HG03196 (cell line): ENCODE measurements around the gene PTDSS2.

Experiments
- ATAC-seq: cut with Tn5 transposase; IDR thresholded peaks from one replicate; pipeline ENCODE4 v1.9.1; 2021; ENCODE audit not compliant: unreplicated experiment

The PTDSS2 gene

DNA sequence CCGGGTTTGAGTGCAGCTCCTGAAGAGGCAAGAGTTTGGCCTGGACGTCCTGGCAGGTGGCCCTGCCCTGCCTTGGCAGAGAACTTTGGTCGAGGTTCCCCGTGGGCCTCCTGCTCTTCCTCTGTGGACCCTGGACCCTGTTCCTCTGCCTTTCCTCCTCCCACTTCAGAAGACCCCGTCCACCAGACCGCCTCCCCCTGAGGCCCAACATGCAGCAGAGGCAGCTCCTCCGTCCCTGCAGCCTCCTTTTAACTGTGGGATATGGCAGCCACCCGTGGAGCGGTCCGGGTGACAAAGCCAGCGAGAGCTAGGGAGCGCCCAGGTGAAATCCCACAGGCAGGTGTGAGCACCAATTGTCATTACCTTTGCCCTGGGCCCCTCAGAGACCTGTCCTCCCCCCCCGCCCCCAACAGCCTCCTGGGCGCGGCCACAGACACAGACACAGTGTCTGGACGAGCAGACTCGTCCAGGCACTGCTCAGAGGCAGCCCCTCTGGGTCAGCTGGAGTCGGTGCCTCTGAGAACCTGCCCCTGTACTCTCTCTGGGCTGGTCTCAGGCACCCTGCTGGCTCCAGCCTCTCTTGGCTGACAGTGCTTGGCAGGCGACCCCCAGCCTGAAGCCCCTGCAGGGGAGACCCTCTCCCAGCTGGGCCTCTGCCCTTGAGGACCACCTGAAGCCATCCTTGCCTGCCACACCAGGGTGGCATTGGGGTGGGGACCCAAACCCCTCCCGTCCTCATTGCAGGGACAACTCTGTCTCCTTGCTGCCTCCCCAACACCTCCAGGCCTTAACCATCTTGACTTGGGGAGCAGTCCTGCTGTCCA is 4.1 kb upstream of the PTDSS2 start:
- no peak for ATAC-seq

DNA sequence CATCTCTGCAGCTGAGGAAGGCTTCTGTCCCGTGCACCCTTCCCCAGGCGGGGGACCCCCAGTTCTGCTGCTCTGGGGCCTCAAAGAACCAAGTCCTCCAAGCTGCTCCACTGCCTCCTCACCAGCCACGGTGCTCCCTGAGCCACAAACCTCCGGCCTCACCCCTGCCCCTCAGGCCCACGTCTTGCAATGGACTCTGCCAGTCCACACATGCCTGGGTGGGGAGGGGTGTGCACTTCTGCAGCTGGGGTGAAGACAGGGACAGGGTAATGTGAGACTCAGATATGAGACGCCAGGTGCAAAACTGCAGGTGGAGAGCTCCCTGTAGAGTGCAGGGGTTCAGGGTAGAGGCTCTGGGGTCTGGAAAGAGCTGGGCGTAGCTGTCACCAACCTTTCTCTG is 3.2 kb upstream of the PTDSS2 start:
- no peak for ATAC-seq

DNA sequence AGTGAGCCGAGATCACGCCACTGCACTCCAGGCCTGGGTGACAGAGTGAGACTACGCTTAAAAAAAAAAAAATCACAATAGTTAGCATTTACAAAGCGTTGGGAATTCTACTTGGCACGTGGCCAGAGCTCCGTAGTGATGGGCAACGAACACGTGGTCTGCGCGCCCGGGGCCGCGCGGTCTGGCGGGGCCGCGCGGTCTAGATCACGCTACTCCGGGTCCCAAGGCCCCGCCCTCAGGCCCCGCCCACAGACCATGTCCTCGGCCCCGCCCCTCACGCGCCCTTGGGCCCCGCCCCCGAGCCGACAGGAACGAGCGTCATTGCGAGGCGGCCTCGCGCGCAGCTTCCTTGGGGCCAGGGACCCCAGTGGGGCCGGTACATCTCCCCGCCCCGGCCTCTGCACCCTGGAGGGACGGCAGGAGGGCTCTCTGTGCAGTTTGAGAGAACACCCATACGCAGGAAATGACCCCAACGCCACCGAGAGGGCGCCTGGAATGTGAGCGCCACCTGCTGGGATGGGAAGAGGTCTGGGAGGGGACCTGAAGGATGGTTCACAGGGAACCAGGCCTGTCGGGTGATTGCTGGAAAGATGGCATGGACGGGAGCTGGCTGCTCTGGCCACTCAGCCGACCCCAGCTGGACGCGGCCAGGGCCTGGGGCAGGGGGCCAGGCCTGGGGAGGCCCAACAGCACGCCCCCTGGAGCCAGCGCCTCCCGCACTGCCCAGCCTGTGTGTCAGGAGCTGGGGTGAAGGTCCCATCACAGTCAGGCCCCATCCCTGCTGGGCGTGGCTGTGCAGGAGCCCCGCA is 2.0 kb upstream of the PTDSS2 start:
- peak; percentile 42 for ATAC-seq

DNA sequence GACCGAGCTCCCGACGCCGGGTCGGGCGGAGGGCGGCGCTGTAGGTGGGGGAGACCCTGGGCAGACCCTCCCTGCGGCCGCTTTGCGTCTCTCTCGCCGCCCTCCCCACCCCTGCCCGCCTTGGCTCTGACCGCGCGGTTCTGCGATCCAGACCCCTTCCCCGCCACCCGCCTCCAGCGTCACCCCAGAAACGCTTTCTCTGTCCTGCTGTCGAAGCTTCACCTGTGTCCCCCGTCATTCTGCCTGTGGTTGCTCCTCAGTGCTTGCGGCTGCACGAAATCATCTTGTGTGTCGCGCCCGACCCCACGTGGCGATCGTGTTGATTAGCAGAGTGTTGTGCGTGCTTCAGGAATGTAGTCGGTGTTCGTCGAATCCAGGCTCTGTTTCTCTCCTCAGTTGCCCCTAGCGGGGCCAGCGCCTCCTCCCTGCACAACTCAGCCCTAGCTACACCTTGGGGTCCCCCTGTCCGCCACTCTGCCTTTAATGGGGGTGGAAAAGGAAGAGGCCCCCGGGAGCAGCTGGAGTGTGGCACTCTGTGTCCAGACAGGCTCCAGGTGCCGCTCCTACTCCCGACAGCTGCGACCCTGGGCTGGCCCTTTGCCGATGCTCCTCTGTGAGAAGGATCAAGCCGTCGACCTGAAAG is 851 bp downstream of the PTDSS2 start:
- ATAC-seq: peak; percentile 7

DNA sequence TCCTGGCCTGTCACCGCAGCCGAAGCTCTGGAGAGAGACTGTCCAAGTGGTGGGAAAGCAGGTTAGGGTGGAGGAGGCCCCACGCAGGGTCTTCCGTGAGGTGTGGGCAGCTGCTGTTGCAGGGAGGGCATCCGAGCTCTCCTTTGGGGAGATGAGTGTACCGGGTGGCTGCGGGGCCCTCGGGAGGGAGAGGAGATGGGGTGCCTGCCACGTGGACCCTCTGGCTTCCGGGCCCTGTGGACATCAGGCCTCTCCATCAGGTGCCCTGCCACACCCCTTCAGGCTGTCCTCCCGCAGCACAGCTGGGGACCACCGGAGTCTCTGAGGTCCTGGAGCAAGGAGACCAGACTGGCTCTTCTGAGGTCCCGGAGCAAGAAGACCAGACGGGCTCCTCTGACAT is 1.7 kb downstream of the PTDSS2 start:
- no peak for ATAC-seq

DNA sequence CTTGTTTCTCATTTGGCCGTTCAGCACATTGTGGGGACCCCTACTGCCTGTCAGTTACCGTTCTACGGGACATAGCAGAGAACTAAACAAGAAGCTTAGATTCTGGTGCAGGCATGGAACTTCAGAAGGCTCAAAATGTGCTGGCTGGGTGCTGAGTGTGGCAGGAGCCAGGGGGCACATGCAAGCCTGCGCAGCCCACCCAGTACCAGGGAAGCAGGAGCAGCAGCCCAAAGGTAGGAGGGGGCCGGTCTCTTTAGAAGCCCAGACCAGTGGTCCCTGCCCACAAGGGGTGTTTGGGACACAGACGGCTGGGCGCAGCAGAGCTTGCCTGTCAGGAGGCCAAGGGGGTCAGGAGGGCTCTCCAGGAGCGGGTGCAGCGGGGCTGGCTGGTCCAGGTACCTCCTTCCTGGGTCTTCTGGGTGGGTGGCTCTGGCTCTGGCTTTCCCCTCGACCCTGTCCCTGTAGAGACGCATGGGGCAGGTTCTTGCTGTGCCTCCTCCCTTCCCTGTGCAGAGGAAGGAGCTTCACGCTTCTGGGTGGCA is 2.2 kb downstream of the PTDSS2 start:
- ATAC-seq: no peak

DNA sequence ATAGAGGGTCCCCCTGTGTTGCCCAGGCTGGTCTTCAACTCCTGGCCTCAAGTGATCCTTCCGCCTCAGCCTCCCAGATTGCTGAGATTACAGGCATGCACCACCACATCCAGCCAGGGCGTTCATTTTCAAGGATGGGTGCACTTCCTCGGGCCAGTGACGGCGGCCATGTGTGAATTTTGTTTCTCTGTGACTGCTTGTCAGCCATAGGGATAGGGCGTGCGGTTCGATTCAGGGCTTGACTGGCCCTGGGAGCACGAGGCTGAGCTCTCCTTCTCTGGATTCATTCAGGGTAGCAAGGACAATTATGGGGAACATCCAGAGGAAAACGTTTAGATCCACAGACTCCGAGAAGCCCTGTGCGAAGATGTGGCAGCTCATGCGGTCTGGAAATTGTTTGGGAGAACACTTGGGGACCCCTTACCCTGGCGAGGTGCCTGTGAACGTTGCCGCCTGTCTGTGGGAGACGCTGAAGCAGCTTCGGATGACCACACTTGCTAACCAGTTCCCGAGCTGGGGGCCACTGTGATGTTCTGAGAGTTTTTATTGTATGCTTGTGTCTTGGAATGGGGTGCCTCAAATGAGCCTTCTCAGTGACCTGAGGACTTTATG is 2.9 kb downstream of the PTDSS2 start:
- no peak for ATAC-seq

DNA sequence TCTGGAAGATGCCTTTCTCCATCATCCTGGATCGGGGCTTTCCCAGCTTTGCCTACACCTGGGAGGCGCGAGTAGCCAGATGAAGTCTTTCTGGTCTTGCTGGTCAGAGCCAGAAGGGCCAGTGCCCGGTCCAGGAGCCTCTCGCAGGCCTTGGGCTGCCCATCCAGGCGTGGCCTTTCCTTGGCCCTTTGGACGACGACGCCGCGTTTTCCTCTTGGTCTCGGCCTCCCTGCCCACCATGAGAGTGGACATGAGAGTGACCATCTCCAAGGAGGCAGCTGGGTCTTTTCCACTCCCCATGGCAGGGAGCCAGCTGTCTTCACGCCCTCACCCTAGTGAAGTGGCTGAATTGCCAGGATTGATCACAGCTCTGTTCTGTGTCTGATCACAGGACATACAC is 3.5 kb downstream of the PTDSS2 start:
- no peak for ATAC-seq

DNA sequence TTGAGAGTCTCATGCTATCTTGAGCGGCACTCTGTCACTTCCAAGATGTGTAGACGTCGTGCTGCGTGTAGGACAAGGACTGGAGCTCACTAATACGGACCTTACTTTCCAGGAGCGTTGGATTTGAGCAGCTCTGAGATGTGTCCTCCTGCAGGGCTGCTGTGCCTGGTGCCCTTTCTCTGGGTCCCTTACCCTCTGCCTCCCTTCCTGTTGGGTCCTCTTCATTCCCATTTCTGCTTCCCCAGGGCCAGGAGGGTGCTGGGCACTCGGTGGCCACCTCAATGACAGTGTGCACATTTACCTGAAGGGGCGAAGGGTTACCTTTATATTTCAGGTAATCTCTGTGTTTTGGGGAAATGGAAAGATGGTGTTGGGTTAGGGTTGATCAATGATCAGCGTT is 4.0 kb downstream of the PTDSS2 start:
- ATAC-seq: no peak

DNA sequence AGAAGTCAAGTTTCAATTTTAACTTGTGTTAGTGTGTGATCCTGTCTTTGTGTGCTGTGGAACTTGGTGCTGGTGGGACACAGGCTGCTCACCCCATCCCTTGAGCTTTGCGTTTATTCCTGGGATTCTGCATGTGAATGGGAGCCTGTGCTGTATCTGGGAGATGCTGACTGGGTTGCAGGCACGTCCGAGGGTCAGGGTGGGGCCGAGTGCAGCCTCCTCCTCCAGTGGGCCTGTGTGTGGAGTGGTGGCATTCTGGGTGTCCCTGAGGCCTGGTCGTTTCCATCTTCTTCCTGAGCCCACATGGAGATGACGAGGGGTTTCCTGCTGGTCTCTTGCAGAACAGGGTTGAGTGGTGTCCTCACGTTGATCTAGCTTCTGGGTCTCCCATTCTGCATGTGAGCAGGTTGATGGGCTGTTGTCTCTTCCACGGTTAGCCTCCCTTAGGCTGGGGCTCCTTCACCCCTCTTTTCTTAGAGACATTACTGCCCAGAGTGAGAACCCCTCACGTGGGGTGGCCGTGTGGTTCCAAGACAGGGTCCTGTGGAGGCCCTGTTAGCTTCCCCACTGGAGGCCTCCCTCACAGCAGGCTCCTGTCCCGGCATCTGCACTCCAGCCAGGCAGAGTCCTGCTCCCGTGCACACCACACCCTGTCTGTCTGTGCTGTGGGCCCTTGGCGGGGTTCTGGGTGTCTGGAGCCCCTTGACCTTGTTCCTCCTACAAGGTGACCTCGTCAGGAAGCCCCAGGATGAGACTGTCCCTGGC is 4.9 kb downstream of the PTDSS2 start:
- ATAC-seq: no peak

DNA sequence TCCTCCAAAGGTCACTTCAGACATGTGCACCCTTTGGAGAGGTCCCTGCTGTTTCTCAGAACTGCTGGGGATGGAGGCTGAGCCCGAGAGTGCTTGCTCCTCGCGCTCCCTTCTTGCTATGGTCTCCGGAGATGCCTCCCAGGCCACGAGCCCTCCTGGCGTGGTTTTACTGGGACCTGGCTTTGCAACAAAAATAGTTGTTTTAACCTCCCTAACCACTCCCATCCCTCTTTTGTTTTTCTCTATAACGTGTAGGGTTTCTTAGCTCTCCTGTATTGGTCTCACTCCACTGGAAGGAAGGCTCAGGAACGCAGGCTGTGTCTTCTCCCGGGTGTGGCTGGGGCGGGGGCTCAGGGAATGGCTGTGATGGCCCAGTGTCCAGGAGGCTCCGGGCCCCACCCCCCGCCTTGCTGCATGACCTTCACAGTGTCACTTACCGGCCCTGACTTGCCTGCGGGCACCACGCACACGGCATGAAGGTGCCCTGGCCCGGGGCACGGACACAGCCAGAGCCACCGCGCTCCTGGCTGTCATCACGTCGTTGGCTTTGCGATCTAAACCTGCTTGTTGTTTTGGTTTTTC is 5.6 kb downstream of the PTDSS2 start:
- ATAC-seq: no peak

DNA sequence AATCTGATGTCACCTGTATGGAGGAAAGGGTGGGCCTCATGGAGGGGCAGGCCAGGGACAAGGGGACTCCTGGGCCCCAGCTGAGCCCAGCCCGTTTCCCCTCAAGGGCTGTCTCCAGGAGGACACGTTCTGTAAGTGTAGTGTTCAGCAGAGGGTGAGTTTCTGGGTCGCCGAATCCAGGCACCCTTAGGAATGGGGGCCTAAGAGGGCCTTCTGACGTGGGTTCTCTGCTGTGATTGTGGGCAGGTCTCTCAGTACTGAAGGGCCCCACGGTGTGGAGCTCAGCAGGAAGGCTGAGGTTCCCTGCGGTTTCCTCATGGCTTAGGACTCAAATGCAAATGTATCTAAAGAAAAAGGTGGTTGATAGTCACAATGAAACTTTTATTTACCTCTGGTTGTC is 6.5 kb downstream of the PTDSS2 start:
- no peak for ATAC-seq

DNA sequence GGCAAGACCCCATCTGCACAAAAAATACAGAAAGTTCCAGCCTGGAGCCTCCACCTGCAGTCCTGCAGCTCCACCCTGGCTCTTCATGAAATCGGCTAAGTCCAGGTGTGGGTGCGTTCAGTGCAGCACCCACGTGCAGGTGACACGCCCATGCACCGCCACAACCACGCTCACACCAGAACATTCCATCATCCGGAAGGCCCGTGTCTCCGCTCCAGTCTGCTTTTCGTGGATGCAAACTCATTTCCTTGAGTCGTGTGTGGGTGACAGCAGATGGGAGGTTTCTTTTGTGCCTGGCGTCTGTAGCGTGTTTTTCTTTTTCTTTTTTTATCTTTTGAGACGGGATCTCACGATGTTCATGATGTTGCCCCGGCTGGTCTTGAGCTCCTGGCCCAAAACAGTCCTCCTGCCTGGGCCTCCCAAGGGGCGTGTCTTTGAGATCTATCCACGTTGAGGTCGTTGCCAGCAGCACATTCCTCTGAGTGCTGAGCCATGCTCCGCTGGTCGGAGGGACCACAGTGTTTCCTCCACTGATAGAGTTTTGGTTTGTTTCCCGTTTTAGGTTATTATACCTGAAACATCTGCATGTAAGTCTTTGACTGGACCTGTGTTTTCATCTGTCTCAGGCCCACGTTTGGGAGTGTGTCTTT is 7.2 kb downstream of the PTDSS2 start:
- no peak for ATAC-seq

DNA sequence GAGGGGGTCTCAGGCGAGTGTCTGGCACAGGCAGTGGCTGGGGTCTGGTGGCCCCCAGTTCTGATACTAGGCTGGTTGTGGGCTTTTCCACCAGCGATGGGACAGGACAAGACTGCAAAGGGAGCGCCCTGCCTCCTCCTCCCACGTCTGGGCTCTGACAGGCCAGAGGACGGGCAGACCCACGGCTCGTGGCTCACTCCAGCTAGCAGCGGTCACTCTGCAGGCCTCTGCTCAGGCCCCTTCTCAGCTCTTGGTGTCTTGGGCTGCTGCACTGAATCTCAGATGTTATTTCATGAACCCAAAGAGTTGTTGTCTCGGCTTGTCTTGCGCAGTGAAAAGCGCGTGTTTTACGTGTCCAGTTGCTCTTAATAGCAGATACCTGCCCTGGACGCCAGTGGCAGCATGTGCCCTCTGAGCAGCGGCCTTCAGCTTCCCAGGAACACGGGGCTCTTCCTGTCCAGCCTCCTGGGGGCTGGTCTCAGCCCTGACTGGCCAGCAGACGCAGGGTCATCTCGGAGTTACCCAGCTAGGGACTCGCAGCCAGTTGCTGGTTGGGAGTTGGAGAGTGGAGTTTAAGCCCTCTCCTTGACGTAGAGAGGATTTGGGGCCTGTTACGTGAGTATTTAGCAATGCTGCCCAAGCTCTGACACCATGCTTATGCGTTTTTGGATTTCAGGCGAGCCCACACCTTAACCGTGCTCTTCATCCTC is 9.6 kb downstream of the PTDSS2 start:
- ATAC-seq: no peak

DNA sequence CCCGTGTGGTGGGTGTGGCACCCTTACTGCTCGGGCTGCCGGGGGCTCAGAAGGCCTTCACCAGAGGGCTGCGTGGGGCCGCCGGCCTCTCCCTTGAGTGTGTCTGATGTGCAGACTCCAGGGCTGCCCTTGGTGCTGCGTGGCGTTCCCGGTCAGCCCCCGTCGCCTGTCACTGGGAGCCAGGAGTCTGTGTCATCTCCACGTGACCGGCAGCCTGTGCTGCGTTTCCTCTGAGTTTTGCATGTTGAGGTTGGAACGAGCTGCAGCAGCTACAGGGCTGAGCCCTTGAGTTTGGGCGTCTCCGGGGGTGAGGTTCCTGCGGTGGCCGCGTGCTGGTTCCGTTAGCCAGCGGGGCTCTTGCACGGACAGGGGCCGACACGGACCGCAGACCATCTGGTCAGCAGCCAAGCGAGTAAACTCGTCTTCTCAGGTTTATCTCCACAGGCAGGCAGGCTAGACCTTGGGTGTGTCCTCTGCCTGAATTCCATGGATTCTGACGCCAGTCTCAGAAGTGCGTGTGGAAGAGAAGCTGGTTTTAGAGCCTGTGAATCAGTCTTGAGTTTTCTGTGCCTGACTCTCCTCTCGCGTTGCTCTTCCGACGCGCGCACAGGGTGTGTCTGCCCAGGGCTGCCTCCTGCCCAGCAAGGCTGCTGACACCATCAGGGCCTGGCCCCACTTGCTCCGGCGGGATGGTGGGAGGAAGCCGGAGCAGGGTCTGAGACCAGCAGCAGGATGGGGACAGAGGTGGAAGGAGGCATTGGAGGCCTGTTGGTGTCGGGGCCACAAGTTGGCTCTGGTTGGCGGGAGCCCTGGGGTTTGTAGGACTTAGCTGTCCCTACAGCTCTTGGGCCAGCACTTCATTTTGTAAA is 10.5 kb downstream of the PTDSS2 start:
- no peak for ATAC-seq

DNA sequence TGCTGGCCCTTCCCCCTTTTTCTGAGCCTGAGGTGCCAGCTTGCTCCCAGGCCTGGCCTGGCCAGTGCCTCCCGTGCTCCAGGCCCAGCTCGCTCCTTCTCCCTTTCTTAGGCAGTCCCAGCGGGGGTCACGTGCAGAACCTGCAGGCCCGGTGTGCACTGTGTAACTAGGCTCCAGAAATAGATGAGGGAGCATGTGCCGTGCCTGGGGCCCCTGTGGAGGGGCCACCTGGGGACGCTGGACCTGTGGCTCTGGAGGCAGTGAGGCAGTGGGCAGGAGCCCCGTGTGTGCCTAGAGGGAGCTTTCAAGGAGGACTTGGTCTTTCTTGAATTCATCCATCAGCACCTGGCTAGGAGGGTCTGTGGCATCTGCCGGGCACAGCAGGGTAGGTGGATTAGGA is 11.5 kb downstream of the PTDSS2 start:
- ATAC-seq: no peak

DNA sequence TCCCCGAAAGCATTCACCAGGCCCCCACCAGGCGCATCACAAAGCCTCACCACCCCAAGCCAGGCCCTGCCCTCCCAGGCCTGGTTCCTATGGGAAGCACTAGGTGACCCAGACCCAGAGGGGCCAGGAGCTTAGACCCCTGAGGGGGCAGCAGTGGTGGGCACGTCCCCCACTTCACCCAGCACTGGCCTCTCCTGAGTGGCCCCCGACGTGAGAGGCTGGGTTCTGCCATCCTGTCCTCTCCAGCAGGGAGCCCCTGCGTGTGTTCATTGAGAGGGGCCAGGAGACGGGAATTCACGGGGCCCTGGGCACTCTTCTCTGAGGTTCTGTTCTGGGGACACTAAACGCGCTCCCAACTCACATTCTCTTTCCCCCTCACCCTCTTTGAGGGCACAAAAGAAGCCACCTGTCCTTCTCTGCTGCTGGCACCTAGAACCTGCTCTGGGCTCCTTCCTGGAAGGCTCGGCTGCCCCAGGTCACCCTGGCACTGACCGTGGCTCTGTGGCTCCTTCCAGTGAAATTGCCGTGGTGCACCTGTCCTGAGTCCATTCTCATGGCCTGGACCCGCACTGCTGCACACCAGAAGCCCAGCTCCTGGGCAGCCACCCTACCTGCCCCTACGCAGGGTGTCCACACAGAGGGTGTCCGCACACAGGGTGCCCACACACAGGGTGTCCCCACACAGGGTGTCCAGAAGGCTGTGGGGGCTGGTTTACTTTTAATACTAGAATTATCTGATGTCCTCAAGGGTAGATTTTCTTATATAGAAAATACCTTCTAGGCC is 12.2 kb downstream of the PTDSS2 start:
- ATAC-seq: no peak
